A549 treated with ZK216348 at 1 μM for 4 hours (cell line): Measurements from ENCODE around the gene TPMT. TPM values are rescaled to one million over a fixed set of nuclear protein-coding genes. Genes with fewer than 3 reads are reported as not detected.

Experiments
- total RNA-seq: library from RNA; stranded (reverse); fragments of 200-300 nt; extraction: Qiagen RNA extraction; gene quantifications from 5 replicates; pipeline ENCODE4 v1.2.3, GENCODE V29; 2022; ENCODE audit warnings: low read depth

Gene TPMT
- total RNA-seq, result 4.7 to 7.4 TPM (median 5.5 TPM) in 5 replicates

GRCh38 chr6:18154507-18155149, at the start of gene TPMT:
TSS of gene TPMT (minus strand) at chr6:18155077. CDS start at chr6:18149127, 5,950 bp downstream.

GRCh38 chr6:18155150-18155863, 430 bp upstream of the TPMT start, which contains the start of gene KDM1B:
TSS of gene KDM1B (plus strand) at chr6:18155422. CDS start at chr6:18159896, 4,474 bp downstream.

GRCh38 chr6:18122128-18123093, 32.5 kb downstream of the TPMT start, which contains the start of gene NHLRC1:
TSS of gene NHLRC1 (minus strand) at chr6:18122677. CDS start at chr6:18122606, 71 bp downstream.

Other genes with a start within 250 kb of the TPMT start
- gene KIF13A, start 167.4 kb downstream of the TPMT start, total RNA-seq, result 18.9 to 22.6 TPM (median 21.8 TPM) in 5 replicates
- 1.3 to 2.3 TPM (median 1.6 TPM) in 5 replicates for gene NHLRC1, start 32.4 kb downstream of the TPMT start, total RNA-seq
- 6.3 to 9.7 TPM (median 7.7 TPM) in 5 replicates for gene KDM1B, start 345 bp upstream of the TPMT start, total RNA-seq
- 85.2 to 124 TPM (median 89.8 TPM) in 5 replicates for gene DEK, start 109.5 kb upstream of the TPMT start, total RNA-seq
- 0.14 to 0.99 TPM (median 0.34 TPM) in 5 replicates for gene RNF144B, start 232.3 kb upstream of the TPMT start, total RNA-seq